Muscle of arm (tissue), 12 donors: Measurements from ENCODE around the gene CFAP221. TPM values are rescaled to one million over a fixed set of nuclear protein-coding genes. Genes with fewer than 3 reads are reported as not detected.

Source experiments
- DNase-seq: peaks from one replicate; pipeline ENCODE4 v3.0.0-alpha.2; 2013
- polyA plus RNA-seq, 12 donors: library from polyadenylated mRNA; unstranded; fragments of 120-200 nt; gene quantifications; one replicate each; pipeline ENCODE4 v1.2.1, GENCODE V29; 2013; ENCODE audit not compliant: insufficient read length in 12 of 12

Gene CFAP221
- polyA plus RNA-seq, 12 donors = 0.32 to 1.2 (median 0.58) TPM; not detected in 2

DNA sequence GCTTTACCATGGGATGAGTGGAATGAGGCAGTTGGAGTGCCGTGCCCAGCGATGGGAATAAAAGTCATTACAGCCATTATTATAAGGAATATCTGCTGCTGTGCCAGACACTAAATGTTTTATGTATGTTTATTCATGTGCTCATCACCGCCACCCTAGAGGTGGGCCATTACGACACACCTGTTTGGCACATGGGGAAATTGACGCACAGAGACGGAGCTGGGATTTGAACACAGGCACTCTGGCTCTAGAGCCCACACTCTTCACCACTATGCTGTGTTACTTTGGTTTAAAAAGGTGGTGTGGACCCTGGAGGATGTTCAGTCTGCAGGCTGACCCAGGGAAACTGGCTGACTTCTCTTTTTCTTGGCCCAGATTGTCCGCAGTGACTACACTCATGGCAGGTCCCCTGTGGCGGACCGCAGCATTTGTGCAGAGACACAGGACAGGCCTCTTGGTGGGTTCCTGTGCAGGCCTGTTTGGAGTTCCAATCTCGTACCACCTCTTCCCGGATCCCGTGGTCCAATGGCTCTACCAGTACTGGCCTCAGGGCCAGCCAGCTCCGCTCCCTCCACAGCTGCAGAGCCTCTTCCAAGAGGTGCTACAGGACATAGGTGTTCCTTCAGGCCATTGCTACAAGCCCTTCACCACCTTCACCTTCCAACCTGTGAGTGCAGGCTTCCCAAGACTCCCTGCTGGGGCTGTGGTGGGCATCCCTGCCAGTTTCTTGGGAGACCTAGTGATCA lies 136.4 kb downstream of the CFAP221 start:
- no peak for DNase-seq

GRCh38 chr2:119681203-119681867 lies 137.1 kb downstream of the CFAP221 start:
- DNase-seq = no peak

DNA sequence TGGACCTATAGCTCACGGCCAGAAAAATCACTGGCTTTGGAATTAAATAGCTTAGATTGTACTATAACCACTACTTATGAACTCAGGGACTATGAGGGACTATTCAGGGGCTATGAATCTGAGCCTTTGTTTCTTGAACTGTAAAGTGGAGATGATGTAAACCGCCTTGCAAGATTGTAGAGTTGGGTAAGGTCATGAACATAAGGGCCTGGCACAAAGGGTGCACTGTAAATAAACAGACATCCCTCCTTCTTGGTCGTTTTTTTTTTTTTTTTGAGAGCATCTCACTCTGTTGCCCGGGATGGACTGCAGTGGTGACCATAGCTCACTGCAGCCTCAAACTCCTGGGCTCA lies 137.6 kb downstream of the CFAP221 start:
- DNase-seq = no peak

- no peak for DNase-seq
Observed at GRCh38 chr2:119682578-119682977, 138.3 kb downstream of the CFAP221 start.

DNA sequence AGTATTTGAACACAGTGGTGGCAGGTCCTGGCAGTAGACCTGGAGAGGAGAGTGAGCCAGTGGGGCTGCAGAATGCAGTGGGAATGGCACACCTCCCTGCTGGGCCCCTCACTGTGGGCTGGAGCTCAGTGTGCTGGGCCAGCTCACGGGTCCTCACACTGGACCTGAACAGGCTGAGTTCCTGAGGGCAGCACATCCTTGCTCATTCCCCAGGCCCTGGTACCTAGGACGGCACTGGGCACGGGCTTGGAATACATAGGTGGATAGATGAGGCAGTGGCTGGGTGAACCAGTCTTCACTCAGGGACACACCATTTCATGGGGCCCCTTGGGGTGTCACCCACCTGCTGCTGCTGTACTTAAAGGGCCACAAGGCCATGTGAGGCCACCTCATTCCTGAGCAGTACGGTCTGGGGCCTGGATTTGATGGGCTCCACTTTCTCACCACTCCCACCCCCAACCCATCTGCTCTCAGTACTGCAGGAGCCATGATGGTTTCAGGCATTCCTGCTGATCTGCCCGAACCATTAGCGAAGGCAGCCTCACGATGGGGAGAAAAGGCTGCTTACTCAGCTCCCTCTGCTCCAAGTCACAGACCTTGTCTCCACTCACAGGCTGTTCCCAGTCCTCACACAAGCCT lies 138.9 kb downstream of the CFAP221 start:
- no peak for DNase-seq

DNA sequence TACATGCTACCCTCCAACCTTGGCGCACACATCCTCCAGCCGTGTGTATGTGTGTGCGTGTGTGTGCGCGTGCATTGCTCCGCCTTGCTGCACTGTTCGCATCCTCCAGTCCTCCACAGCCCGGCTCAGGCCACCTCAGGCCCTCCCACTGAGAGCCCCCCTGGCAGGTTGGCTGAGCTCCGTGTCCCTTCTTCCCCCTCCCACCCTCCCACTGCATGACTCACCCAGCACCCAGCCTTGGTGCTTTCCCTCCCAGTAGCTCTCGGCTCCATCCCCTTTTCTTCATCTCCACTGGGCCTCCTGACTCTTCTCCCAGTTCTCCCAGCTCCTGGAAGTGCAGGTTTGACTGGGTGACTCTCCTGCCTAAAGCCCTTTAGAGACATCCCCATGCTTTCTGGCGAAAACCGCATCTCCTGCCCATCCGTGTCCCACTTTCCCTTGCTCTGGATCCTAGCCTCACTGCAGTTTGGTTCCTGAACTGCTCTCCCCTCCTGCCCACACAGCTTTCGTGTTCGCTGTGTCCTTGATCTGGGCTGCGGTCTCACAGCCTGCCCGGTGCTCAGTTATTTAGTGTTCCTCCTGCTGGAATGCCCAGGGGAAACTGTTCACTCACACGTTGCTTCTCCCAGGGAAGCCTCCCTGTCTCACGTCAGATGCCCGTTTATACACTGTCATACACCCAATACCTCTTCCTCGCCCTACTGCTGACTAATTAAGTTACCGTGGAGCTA lies 139.6 kb downstream of the CFAP221 start:
- DNase-seq = no peak

GRCh38 chr2:119684518-119684917 lies 140.3 kb downstream of the CFAP221 start:
- no peak for DNase-seq

DNA sequence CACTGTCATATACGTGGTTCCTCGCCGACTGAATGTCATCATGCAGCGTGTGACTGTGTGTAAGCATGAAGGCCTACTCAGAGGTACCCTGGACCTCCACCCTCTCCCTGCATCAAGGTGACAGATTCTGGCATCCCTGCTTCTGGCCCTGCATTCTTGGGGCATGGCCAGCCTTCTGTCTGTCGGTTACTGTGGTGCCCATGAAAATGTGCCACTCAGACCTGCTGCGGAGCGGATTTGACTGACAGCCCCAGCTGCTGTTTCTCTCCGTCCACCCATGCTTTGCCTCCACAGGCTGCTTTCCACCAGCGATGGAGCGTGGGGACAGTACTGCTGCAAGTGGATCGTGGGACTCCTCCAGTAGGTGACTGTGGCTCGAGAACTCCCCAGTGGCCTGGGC lies 144.4 kb downstream of the CFAP221 start:
- DNase-seq = no peak

DNA sequence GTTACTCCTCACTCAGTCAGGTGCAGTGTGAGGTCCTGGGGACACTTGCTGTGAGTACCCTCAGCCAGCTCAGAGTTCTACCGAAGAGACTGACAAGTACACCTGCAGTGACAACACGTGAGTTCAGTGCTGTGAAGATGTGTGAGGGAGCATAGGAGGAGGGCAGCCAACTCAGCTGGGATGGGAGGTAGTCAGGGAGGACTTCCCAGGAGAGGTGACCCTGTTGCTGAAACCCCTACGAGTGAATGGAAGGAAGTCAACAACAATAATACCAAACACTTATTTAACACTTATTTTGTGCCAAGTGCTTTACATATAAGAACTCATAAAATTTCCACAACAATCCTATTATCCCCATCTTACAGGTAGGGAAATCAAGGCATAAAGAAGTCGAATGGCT lies 145.0 kb downstream of the CFAP221 start:
- DNase-seq = no peak

- no peak for DNase-seq
Observed at GRCh38 chr2:119691189-119691588, 146.9 kb downstream of the CFAP221 start.

- no peak for DNase-seq
Observed at GRCh38 chr2:119691651-119692245, 147.5 kb downstream of the CFAP221 start.

GRCh38 chr2:119692310-119692709 lies 148.1 kb downstream of the CFAP221 start:
- no peak for DNase-seq

GRCh38 chr2:119692954-119693353 lies 148.7 kb downstream of the CFAP221 start:
- DNase-seq = no peak

DNA sequence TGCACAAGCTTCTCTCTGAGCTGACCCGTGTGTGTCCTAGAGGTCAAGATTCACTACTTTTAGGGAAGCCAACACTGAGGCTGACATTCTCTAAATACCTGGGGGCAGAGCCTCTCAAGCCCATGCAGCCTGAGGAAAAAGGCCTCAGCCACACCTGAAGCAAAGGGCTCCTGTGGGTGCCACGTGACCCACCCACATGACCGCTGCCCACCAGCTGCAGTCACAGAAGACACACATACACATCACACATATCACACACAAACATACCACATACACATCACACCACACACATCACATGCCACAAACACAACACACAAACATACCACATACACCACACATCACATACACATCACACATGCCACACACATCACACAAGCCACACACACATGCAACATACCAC lies 149.3 kb downstream of the CFAP221 start:
- DNase-seq = no peak

DNA sequence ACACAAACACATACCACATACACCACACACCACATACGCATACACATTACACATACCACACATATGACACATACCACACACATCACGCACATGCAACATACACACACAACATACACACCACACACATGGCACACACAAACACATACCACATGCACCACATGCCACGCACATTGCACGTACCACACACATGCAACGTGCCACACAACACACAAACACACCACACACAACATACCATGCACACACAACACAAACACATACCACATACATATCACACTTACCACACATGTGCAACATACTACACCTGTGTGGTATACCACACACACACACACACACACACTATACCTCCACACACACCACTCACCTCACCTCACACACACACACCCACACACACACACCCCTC lies 149.7 kb downstream of the CFAP221 start:
- DNase-seq = no peak

GRCh38 chr2:119694470-119694844 lies 150.2 kb downstream of the CFAP221 start:
- no peak for DNase-seq

- DNase-seq = no peak
Observed at GRCh38 chr2:119694845-119695521, 150.7 kb downstream of the CFAP221 start.

GRCh38 chr2:119696005-119696404 lies 151.8 kb downstream of the CFAP221 start:
- DNase-seq = no peak

- no peak for DNase-seq
Observed at GRCh38 chr2:119696494-119697030, 152.3 kb downstream of the CFAP221 start.

GRCh38 chr2:119697290-119698020 lies 153.2 kb downstream of the CFAP221 start:
- DNase-seq = no peak
